ENCODE data around the gene SLX9.

SLX9 gene

DNA sequence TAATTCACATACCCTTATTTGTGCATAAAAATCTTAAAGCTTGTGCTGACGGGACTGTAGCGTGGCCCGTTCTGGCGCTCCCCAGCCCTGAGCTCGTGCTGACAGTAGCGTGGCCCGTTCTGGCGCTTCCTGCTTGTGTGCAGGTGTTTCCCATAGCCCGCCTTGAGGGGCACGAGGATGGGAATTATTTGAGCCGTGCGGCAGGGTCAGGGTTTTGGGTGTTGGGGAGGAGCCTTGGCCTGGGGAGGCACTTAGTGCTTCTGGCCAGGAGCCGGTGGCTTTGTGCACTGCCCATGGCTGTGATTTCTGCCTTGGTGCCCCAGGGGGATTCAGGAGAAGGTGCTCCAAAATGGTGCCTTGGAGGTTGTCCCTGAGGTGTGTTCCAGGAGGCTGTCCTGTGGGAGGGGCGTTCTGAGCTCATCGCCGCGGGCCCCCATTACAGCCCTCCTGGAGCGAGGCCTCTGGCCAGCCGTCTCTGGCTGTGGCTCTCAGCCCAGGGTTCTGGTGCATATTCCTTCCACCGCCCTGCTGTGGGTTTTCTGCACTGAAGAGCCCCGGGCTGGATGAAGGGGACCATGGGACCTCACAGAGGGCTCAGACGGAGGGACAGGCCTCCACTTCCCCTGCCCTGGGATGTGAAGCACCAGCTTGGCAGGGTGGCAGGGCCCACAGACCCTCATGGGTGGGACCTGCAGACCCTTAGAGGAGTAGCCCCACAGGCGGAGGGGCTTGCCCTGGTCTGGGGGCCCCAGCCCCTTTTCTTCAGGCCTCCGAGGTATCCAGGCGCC, 6.6 kb downstream of the SLX9 start:
- no peak for DNase-seq (ENCODE audit: extremely low spot score)
- TF ChIP-seq SUZ12 (IDR thresholded peaks at IDR 0.05) (no peak), SP1 (IDR thresholded peaks at IDR 0.05) (no peak), ELF4 (IDR thresholded peaks at IDR 0.05) (no peak), FOXM1 (IDR thresholded peaks at IDR 0.05; ENCODE audit: borderline replicate concordance) (no peak), ZNF384 (IDR thresholded peaks at IDR 0.05) (no peak), FOXA1 (IDR thresholded peaks at IDR 0.05) (no peak), CTBP1 (IDR thresholded peaks at IDR 0.05; ENCODE audit: borderline replicate concordance) (no peak), TARDBP (IDR thresholded peaks at IDR 0.05) (no peak), L3MBTL2 (conservative IDR thresholded peaks at IDR 0.05) (no peak), ARNT (IDR thresholded peaks at IDR 0.05) (no peak), FOXK2 (IDR thresholded peaks at IDR 0.05) (no peak), BHLHE40 (IDR thresholded peaks at IDR 0.05; ENCODE audit: borderline replicate concordance) (no peak), NFRKB (IDR thresholded peaks at IDR 0.05) (no peak), LEF1 (IDR thresholded peaks at IDR 0.05; ENCODE audit: borderline replicate concordance) (no peak)
- TF ChIP-seq, protein P1, sequence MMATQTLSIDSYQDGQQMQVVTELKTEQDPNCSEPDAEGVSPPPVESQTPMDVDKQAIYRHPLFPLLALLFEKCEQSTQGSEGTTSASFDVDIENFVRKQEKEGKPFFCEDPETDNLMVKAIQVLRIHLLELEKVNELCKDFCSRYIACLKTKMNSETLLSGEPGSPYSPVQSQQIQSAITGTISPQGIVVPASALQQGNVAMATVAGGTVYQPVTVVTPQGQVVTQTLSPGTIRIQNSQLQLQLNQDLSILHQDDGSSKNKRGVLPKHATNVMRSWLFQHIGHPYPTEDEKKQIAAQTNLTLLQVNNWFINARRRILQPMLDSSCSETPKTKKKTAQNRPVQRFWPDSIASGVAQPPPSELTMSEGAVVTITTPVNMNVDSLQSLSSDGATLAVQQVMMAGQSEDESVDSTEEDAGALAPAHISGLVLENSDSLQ (IDR thresholded peaks at IDR 0.05), result no peak
- POLR2A ChIA-PET, result no interaction called here
- CTCF ChIA-PET, result interaction anchor here (1.2 to 1.3 kb wide), 2 partner anchors 182 to 191 kb away, joined by 4 read pairs; no protein-coding TSS in a partner anchor

DNA sequence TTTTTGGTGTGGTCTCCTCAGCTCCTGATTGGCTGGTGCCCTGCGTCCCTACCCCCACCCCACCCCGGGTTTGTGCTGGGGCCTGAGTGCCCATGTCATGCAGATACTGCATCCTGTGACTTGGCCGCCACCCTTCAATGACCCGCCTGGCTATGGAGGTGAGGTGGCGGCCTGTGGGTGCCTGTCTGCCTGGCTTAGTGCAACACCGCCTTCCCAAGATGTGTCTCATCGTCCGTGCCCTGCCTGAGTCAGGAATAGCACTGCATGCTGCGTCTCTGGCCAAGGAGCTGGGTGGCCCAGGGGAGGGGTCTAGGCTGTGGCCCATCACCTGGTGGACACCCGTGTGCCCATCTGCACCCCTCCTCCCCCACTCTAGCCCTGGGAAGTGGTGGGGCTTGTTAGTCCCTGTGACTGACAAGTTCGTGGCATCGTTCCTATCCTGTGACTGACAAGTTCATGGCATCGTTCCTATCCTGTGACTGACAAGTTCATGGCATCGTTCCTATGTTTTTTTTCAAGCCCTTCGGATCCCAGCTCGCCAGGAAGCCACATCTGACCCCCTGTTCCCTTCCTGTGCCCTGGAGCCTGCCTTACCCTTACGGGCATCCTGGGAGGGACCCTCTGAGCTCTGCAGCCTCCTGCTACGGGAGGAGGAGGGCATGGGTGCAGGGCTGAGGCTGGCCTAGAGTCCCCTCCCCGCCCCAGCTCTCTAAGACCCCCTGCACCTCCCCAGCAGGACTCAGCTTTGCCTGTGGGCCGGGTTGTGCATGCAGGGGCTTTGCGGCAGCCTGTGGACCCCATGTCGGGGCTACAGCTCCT, 7.5 kb downstream of the SLX9 start:
- DNase-seq (ENCODE audit: extremely low spot score), result no peak
- POLR2A ChIA-PET, result interaction anchor here (0.9 to 1.1 kb wide), 2 partner anchors 10 to 147 kb away, joined by 3 read pairs; no protein-coding TSS in a partner anchor
- CTCF ChIA-PET, result interaction anchor here (0.7 to 3.7 kb wide), 3 partner anchors 182 to 190 kb away, joined by 3 to 38 read pairs (median 4); no protein-coding TSS in a partner anchor
- TF ChIP-seq HDGF (IDR thresholded peaks at IDR 0.05; ENCODE audit: borderline replicate concordance), result no peak
- TF ChIP-seq L3MBTL2 (conservative IDR thresholded peaks at IDR 0.05), result no peak
- no peak for TF ChIP-seq FOXK2 (IDR thresholded peaks at IDR 0.05)
- no peak for TF ChIP-seq ARNT (IDR thresholded peaks at IDR 0.05)
- no peak for TF ChIP-seq SP1 (IDR thresholded peaks at IDR 0.05)
- TF ChIP-seq BHLHE40 (IDR thresholded peaks at IDR 0.05; ENCODE audit: borderline replicate concordance), result no peak
- TF ChIP-seq, protein P1 (IDR thresholded peaks at IDR 0.05), result no peak
- no peak for TF ChIP-seq FOXM1 (IDR thresholded peaks at IDR 0.05; ENCODE audit: borderline replicate concordance)
- TF ChIP-seq SUZ12 (IDR thresholded peaks at IDR 0.05), result no peak
- no peak for TF ChIP-seq LEF1 (IDR thresholded peaks at IDR 0.05; ENCODE audit: borderline replicate concordance)
- TF ChIP-seq FOXA1 (IDR thresholded peaks at IDR 0.05), result no peak

DNA sequence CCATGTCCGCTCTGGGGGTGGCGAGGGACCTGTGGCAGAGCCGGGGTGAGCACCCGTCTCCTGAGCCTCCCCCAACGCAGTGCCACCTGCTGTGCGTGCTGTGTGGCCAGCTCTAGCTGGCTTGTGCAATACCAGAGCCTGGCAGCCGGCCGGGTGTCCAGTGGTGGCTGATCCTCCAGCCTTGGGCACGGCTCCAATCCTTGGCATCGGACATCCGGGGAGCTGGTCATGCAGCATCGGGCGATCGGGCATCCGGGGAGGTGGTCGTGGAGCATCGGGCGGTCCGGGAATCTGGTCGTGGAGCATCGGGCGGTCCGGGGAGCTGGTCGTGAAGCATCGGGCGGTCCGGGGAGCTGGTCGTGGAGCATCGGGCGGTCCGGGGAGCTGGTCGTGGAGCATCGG, 8.1 kb downstream of the SLX9 start:
- ChIA-PET POLR2A (interaction anchor here (0.9 to 2.8 kb wide), 3 partner anchors 8 to 148 kb away, joined by 3 to 12 read pairs (median 3); partner anchors contain the start of gene SLX9), CTCF (interaction anchor here (0.7 to 3.7 kb wide), 2 partner anchors 182 to 190 kb away, joined by 3 to 38 read pairs; no protein-coding TSS in a partner anchor)
- TF ChIP-seq LEF1 (IDR thresholded peaks at IDR 0.05; ENCODE audit: borderline replicate concordance) (no peak), ZNF384 (IDR thresholded peaks at IDR 0.05) (no peak), ELF4 (IDR thresholded peaks at IDR 0.05) (no peak), TARDBP (IDR thresholded peaks at IDR 0.05) (no peak), BHLHE40 (IDR thresholded peaks at IDR 0.05; ENCODE audit: borderline replicate concordance) (no peak), FOXA1 (IDR thresholded peaks at IDR 0.05) (no peak), ARNT (IDR thresholded peaks at IDR 0.05) (no peak), L3MBTL2 (conservative IDR thresholded peaks at IDR 0.05) (no peak), HDGF (IDR thresholded peaks at IDR 0.05; ENCODE audit: borderline replicate concordance) (no peak), CTBP1 (IDR thresholded peaks at IDR 0.05; ENCODE audit: borderline replicate concordance) (no peak), SUZ12 (IDR thresholded peaks at IDR 0.05) (no peak), FOXK2 (IDR thresholded peaks at IDR 0.05) (no peak), NFRKB (IDR thresholded peaks at IDR 0.05) (no peak), SP1 (IDR thresholded peaks at IDR 0.05) (no peak), FOXM1 (IDR thresholded peaks at IDR 0.05; ENCODE audit: borderline replicate concordance) (no peak)
- TF ChIP-seq, protein P1 (IDR thresholded peaks at IDR 0.05), result no peak
- no peak for DNase-seq (ENCODE audit: extremely low spot score)

DNA sequence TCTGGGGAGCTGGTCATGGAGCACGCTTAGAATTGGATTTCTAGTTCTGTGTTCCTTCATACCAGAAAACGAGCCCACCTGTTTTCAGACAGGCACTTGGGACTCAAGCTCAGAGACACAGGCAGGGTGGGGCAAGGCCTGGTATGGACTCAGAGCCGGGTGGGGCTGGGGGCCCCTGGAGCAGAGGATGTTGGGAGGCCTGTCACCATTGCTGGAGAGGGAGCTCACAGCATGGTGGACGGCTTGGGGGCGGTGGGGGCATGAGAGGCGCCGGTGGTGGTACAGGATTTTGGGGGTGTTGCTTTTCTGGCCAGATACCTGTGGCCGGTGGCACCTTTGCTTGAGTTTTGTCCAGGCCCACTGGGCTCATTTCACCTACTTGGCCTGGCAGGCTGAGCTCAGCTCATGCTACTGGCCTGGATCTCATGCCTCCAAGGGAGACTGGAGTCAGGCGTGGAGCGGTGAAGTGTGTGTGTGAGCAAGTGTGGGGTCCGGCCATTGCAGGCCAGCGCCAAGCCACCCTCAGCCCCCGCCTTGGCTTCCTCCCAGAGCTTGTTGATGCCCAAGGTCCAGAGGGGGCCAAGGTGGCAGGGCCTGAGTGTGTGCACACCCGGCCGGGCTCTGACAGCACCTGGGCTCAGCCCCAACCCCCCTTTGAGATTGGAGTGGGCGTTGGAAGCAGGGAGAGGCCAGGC, 8.7 kb downstream of the SLX9 start:
- ChIA-PET POLR2A (interaction anchor here (0.9 to 2.8 kb wide), 2 partner anchors 9 to 148 kb away, joined by 3 to 12 read pairs; partner anchors contain the start of gene SLX9), CTCF (interaction anchor here (0.7 to 3.7 kb wide), 3 partner anchors 180 to 189 kb away, joined by 3 to 38 read pairs (median 11); no protein-coding TSS in a partner anchor)
- TF ChIP-seq TARDBP (IDR thresholded peaks at IDR 0.05), result no peak
- TF ChIP-seq NFRKB (IDR thresholded peaks at IDR 0.05), result no peak
- TF ChIP-seq ARNT (IDR thresholded peaks at IDR 0.05), result no peak
- TF ChIP-seq FOXK2 (IDR thresholded peaks at IDR 0.05), result no peak
- TF ChIP-seq FOXA1 (IDR thresholded peaks at IDR 0.05), result no peak
- no peak for TF ChIP-seq SUZ12 (IDR thresholded peaks at IDR 0.05)
- TF ChIP-seq, protein P1 (IDR thresholded peaks at IDR 0.05), result no peak
- no peak for TF ChIP-seq ELF4 (IDR thresholded peaks at IDR 0.05)
- TF ChIP-seq ZNF384 (IDR thresholded peaks at IDR 0.05), result no peak
- DNase-seq (ENCODE audit: extremely low spot score), result no peak
